Measurements from ENCODE around the gene ZFPM1. TPM values are rescaled to one million over a fixed set of nuclear protein-coding genes. Genes with fewer than 3 reads are reported as not detected.

Gene ZFPM1
- total and polyA plus RNA-seq, 2 experiments from 2014 or later, result 0.53 to 2.2 TPM

- no peaks in the 10 kb centered on the region for H3K4me1 ChIP-seq (ENCODE audit: insufficient read depth)
- H3K27ac Mint-ChIP-seq, result no peak overlapping the region
- H3K4me2 ChIP-seq, result no peak overlapping the region
Measured at GRCh38 chr16:88476817-88477397, 23.8 kb downstream of the ZFPM1 start.

More at GRCh38 chr16:88476817-88477397, 23.8 kb downstream of the ZFPM1 start:
- no peaks in the 10 kb centered on the region for H3F3A ChIP-seq (replicated peaks; ENCODE audit: low read depth)
- H3K36me3 Mint-ChIP-seq (ENCODE audit: low read depth), result no peaks in the 10 kb centered on the region
- no peak overlapping the region; the same call in 2 of the 3 replicates for H3K4me3 Mint-ChIP-seq
- peaks cover 2% of the 10 kb centered on the region for H3K4me1 Mint-ChIP-seq
- no peaks in the 10 kb centered on the region for H3K36me3 ChIP-seq (ENCODE audit: insufficient read depth)
- no peaks in the 10 kb centered on the region for H3K9me3 Mint-ChIP-seq
- TF ChIP-seq CREB1 (CRISPR knock-in tag; IDR thresholded peaks at IDR 0.05; ENCODE audit: low read depth) (no peak), EZH2 (IDR thresholded peaks at IDR 0.05; ENCODE audit: low read depth, unreplicated experiment) (no peak), EZH2phosphoT487 (IDR thresholded peaks at IDR 0.05; ENCODE audit: unreplicated experiment) (no peak), NANOG (IDR thresholded peaks at IDR 0.05; ENCODE audit: borderline replicate concordance) (no peak), REST (IDR thresholded peaks at IDR 0.05; ENCODE audit: unreplicated experiment) (no peak), ETS1 (IDR thresholded peaks at IDR 0.05) (no peak), CTCF (conservative IDR thresholded peaks at IDR 0.05; ENCODE audit: low read depth in 2 of 2) (no peak), POLR2AphosphoS5 (IDR thresholded peaks at IDR 0.05; ENCODE audit: low read depth) (no peak), JUNB (IDR thresholded peaks at IDR 0.05; ENCODE audit: unreplicated experiment) (no peak), ZNF114 (CRISPR knock-in tag; IDR thresholded peaks at IDR 0.05) (no peak), ZNF331 (CRISPR knock-in tag; IDR thresholded peaks at IDR 0.05; ENCODE audit: low read depth) (no peak), STAT1 (IDR thresholded peaks at IDR 0.05; ENCODE audit: unreplicated experiment) (no peak)
- TF ChIP-seq, protein P1, sequence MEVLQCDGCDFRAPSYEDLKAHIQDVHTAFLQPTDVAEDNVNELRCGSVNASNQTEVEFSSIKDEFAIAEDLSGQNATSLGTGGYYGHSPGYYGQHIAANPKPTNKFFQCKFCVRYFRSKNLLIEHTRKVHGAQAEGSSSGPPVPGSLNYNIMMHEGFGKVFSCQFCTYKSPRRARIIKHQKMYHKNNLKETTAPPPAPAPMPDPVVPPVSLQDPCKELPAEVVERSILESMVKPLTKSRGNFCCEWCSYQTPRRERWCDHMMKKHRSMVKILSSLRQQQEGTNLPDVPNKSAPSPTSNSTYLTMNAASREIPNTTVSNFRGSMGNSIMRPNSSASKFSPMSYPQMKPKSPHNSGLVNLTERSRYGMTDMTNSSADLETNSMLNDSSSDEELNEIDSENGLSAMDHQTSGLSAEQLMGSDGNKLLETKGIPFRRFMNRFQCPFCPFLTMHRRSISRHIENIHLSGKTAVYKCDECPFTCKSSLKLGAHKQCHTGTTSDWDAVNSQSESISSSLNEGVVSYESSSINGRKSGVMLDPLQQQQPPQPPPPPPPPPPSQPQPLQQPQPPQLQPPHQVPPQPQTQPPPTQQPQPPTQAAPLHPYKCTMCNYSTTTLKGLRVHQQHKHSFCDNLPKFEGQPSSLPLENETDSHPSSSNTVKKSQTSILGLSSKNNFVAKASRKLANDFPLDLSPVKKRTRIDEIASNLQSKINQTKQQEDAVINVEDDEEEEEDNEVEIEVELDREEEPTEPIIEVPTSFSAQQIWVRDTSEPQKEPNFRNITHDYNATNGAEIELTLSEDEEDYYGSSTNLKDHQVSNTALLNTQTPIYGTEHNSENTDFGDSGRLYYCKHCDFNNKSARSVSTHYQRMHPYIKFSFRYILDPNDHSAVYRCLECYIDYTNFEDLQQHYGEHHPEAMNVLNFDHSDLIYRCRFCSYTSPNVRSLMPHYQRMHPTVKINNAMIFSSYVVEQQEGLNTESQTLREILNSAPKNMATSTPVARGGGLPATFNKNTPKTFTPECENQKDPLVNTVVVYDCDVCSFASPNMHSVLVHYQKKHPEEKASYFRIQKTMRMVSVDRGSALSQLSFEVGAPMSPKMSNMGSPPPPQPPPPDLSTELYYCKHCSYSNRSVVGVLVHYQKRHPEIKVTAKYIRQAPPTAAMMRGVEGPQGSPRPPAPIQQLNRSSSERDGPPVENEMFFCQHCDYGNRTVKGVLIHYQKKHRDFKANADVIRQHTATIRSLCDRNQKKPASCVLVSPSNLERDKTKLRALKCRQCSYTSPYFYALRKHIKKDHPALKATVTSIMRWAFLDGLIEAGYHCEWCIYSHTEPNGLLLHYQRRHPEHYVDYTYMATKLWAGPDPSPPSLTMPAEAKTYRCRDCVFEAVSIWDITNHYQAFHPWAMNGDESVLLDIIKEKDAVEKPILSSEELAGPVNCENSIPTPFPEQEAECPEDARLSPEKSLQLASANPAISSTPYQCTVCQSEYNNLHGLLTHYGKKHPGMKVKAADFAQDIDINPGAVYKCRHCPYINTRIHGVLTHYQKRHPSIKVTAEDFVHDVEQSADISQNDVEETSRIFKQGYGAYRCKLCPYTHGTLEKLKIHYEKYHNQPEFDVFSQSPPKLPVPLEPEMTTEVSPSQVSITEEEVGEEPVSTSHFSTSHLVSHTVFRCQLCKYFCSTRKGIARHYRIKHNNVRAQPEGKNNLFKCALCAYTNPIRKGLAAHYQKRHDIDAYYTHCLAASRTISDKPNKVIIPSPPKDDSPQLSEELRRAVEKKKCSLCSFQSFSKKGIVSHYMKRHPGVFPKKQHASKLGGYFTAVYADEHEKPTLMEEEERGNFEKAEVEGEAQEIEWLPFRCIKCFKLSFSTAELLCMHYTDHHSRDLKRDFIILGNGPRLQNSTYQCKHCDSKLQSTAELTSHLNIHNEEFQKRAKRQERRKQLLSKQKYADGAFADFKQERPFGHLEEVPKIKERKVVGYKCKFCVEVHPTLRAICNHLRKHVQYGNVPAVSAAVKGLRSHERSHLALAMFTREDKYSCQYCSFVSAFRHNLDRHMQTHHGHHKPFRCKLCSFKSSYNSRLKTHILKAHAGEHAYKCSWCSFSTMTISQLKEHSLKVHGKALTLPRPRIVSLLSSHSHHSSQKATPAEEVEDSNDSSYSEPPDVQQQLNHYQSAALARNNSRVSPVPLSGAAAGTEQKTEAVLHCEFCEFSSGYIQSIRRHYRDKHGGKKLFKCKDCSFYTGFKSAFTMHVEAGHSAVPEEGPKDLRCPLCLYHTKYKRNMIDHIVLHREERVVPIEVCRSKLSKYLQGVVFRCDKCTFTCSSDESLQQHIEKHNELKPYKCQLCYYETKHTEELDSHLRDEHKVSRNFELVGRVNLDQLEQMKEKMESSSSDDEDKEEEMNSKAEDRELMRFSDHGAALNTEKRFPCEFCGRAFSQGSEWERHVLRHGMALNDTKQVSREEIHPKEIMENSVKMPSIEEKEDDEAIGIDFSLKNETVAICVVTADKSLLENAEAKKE (CRISPR knock-in tag; IDR thresholded peaks at IDR 0.05), result no peak
- H3K27me3 Mint-ChIP-seq (ENCODE audit: insufficient read depth, low read depth, poor library complexity), result peaks cover 8% of the 10 kb centered on the region
- H3K4me3 ChIP-seq, result no peak overlapping the region
- no peaks in the 10 kb centered on the region for H3K27me3 ChIP-seq (ENCODE audit: insufficient read depth)
- H2AFZ ChIP-seq, result no peak overlapping the region
- no peaks in the 10 kb centered on the region for H3K79me2 ChIP-seq (replicated peaks; ENCODE audit: insufficient read depth)
- H3K27ac ChIP-seq (ENCODE audit: low read depth), result no peak overlapping the region
- H3K9me2 ChIP-seq (ENCODE audit: insufficient read depth), result no peaks in the 10 kb centered on the region
- no peak for DNase-seq (ENCODE audit: low spot score)
- no peak for ATAC-seq
- no peaks in the 10 kb centered on the region for H4K20me1 ChIP-seq (replicated peaks; ENCODE audit: insufficient read depth)

All from GM23338 (cell line).